Neutrophil (primary cell): Measurements from ENCODE around the gene BCAN.

Experiments used
- H3K27ac ChIP-seq: fragments of 200-600 bp; sonication (generic); 2 replicates; pipeline ENCODE4 v1.5.1; 2016; ENCODE audit warnings: mild to moderate bottlenecking, moderate library complexity
- H3K27me3 ChIP-seq: fragments of 200-600 bp; sonication (generic); 2 replicates; pipeline ENCODE4 v1.6.0; 2016; ENCODE audit warnings: mild to moderate bottlenecking
- H3K36me3 ChIP-seq: fragments of 200-600 bp; sonication (generic); 2 replicates; pipeline ENCODE4 v1.5.1; 2017
- H3K4me1 ChIP-seq, 2 experiments: fragments of 200-600 bp in 1 of 2; sonication (generic) in 1 of 2; 1 replicate in 1 of 2; 2 replicates in 1 of 2; pipeline versions ENCODE4 v1.5.1 to v1.6.1; 2013 to 2016; ENCODE audit warnings: low read depth in 1 of 2, low read length in 1 of 2, mild to moderate bottlenecking in 1 of 2, moderate library complexity in 1 of 2; ENCODE audit not compliant: control insufficient read depth in 1 of 2, insufficient read depth in 1 of 2
- H3K4me3 ChIP-seq, 2 experiments: fragments of 200-600 bp in 1 of 2; sonication (generic) in 1 of 2; 1 replicate in 1 of 2; 2 replicates in 1 of 2; pipeline ENCODE4 v1.5.1; 2013 to 2016; ENCODE audit warnings: low read depth in 1 of 2, low read length in 1 of 2, mild to moderate bottlenecking in 1 of 2, moderate library complexity in 1 of 2
- H3K9me3 ChIP-seq: fragments of 200-600 bp; sonication (generic); 2 replicates; pipeline ENCODE4 v1.5.1; 2016
- CTCF ChIP-seq: fragments of 200-600 bp; sonication (generic); IDR thresholded peaks from 2 replicates; pipeline ENCODE4 v1.5.1; 2016; ENCODE audit warnings: antibody characterized with exemption

The BCAN gene

GRCh38 chr1:156708218-156708661, 66.3 kb downstream of the BCAN start:
- TF ChIP-seq CTCF = no peak
- no peak overlapping the region for H3K27ac ChIP-seq
- H3K27me3 ChIP-seq = peaks cover 68% of the 10 kb centered on the region
- peaks cover 0 to 11% of the 10 kb centered on the region in 2 experiments for H3K4me1 ChIP-seq
- no peak overlapping the region for H3K4me3 ChIP-seq
- H3K9me3 ChIP-seq = no peaks in the 10 kb centered on the region
- H3K36me3 ChIP-seq = peaks cover 9% of the 10 kb centered on the region

- Histone ChIP-seq H3K27ac (no peak overlapping the region), H3K27me3 (peaks cover 60% of the 10 kb centered on the region), H3K9me3 (no peaks in the 10 kb centered on the region), H3K36me3 (peaks cover 9% of the 10 kb centered on the region), H3K4me3 (no peak overlapping the region), H3K4me1 (peaks cover 0 to 11% of the 10 kb centered on the region in 2 experiments)
- no peak for TF ChIP-seq CTCF
Measured at GRCh38 chr1:156709031-156709430, 67.1 kb downstream of the BCAN start.
